Measurements from ENCODE around the gene IL7R. TPM values are rescaled to one million over a fixed set of nuclear protein-coding genes. Genes with fewer than 3 reads are reported as not detected.
A peak's percentile ranks its signal among the peaks of the same experiment; 100 is the strongest.

The IL7R gene
- total RNA-seq, 2 experiments from 2014 or later, result 136 to 142 TPM

DNA sequence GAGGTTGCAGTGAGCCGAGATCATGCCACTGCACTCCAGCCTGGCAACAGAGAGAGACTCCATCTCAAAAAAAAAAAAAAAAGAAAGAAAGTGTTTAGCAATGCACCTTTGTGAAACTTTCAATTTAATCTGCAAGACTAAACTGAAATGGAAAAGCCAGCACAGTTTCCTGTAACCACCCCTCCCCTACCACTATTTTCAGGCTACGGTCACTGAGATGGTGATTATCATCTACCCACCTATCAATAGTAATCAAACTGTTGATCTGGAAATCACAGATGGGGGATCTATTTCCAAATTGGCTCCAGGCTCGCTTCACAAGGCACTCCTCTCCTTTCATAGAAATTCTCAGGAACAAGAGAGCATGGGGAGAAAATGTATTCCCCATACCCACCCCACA, 30.6 kb upstream of the IL7R start:
- intact Hi-C loops (cut with micrococcal nuclease), result no loop called here
- ChIA-PET CTCF (interaction anchor here (1.0 to 5.7 kb wide), 4 partner anchors 13 to 99 kb away, joined by 3 to 33 read pairs (median 15); no protein-coding TSS in a partner anchor), POLR2A (interaction anchor here (1.0 to 11.9 kb wide), 5 partner anchors 11 to 37 kb away, joined by 3 to 241 read pairs (median 4); partner anchors contain the start of gene IL7R)
- peak overlapping the region; percentile 92 for H3K27ac Mint-ChIP-seq
- ATAC-seq (peak; percentile 22), DNase-seq (no peak)
- TF ChIP-seq, protein P1, sequence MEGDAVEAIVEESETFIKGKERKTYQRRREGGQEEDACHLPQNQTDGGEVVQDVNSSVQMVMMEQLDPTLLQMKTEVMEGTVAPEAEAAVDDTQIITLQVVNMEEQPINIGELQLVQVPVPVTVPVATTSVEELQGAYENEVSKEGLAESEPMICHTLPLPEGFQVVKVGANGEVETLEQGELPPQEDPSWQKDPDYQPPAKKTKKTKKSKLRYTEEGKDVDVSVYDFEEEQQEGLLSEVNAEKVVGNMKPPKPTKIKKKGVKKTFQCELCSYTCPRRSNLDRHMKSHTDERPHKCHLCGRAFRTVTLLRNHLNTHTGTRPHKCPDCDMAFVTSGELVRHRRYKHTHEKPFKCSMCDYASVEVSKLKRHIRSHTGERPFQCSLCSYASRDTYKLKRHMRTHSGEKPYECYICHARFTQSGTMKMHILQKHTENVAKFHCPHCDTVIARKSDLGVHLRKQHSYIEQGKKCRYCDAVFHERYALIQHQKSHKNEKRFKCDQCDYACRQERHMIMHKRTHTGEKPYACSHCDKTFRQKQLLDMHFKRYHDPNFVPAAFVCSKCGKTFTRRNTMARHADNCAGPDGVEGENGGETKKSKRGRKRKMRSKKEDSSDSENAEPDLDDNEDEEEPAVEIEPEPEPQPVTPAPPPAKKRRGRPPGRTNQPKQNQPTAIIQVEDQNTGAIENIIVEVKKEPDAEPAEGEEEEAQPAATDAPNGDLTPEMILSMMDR (IDR thresholded peaks at IDR 0.05), result no peak
- peak overlapping the region; percentile 54 for H3K4me3 Mint-ChIP-seq
- peaks cover 19% of the 10 kb centered on the region for H3K36me3 Mint-ChIP-seq (ENCODE audit: low read depth)
- H3K4me1 Mint-ChIP-seq (ENCODE audit: low read depth), result peaks cover 91% of the 10 kb centered on the region
- H3K9me3 Mint-ChIP-seq, result no peaks in the 10 kb centered on the region
- no peaks in the 10 kb centered on the region for H3K27me3 Mint-ChIP-seq

DNA sequence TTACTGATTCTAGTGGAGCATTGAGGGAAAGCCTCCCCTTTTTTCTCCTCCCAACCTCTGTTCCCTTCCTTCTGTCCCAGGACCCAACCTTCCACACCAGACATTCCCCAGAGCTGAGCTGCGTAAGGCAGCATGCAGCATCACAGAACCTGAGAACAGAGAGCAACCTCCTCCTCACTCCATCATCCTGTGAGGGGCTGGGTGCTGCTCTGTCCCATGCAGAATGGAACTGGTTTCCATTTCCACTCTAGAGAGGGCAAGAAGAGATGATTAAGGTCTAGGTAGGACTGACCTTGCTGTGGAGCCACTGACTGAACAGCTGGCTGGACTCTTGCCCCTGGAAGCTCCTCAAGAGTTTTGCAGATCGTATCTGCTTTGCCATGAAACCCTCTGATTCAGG, 30.1 kb upstream of the IL7R start:
- ChIA-PET POLR2A (interaction anchor here (1.0 to 11.9 kb wide), 4 partner anchors 11 to 32 kb away, joined by 3 to 241 read pairs (median 3); partner anchors contain the start of gene IL7R), CTCF (interaction anchor here (1.0 to 5.6 kb wide), 8 partner anchors 8 to 98 kb away, joined by 3 to 33 read pairs (median 4); no protein-coding TSS in a partner anchor)
- peak overlapping the region; percentile 92 for H3K27ac Mint-ChIP-seq
- TF ChIP-seq, protein P1 (IDR thresholded peaks at IDR 0.05), result no peak
- peak overlapping the region; percentile 54 for H3K4me3 Mint-ChIP-seq
- no peaks in the 10 kb centered on the region for H3K9me3 Mint-ChIP-seq
- peak; percentile 50 for ATAC-seq
- H3K36me3 Mint-ChIP-seq (ENCODE audit: low read depth), result peaks cover 20% of the 10 kb centered on the region
- H3K4me1 Mint-ChIP-seq (ENCODE audit: low read depth), result peaks cover 93% of the 10 kb centered on the region
- DNase-seq, result no peak
- no peaks in the 10 kb centered on the region for H3K27me3 Mint-ChIP-seq
- intact Hi-C loops (cut with micrococcal nuclease), result no loop called here

DNA sequence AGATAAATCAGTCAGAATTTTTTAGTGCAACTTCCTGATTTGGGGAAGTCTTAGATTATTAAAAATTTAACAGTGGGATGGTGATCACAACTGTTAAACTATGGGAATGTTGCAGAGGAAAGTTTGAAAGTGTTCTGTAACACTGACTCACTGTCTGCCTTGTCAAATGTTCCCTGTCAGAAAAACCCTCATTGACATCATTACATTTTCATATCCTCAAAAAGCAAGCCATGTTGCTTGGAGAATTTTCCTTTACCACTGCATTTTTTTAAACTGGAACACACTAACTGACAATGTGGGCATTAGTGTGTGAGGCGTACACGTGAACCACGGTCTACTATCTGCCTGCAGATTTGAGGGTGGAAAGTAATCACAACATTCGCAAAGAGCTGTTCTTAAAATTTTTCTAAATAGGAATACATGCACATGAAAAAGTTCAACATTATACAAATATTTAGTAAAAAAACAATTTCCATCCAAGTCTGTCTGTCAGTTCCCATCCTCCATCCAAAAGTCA, 28.6 kb upstream of the IL7R start:
- intact Hi-C loops (cut with micrococcal nuclease), result no loop called here
- Mint-ChIP-seq H3K27me3 (no peaks in the 10 kb centered on the region), H3K4me3 (no peak overlapping the region)

DNA sequence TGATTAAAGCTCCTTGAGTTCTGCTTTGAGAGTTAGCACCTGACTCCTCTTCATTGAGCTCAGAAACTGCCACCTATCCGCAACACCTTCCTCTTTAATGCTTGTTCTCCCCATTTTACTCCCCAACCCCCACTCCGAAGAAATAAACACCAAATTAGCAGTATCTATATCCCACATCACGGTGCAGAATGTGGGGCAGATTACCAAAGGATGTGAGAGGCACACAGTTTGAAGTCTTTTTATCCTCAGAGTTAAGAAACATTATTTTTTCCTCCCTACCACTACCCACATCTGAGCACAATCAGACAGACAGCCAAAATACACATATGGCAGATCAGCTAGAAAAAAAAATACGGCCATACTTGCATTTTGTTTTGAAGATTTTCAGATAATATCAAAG, 26.1 kb upstream of the IL7R start:
- POLR2A ChIA-PET, result interaction anchor here (0.9 to 4.2 kb wide), 10 partner anchors 8 to 95 kb away, joined by 3 to 38 read pairs (median 6); partner anchors contain the start of gene IL7R

More for the DNA sequence above, 28.6 kb upstream of the IL7R start:
- Mint-ChIP-seq H3K27ac (peak overlapping the region; percentile 92), H3K36me3 (ENCODE audit: low read depth) (peaks cover 22% of the 10 kb centered on the region), H3K9me3 (no peaks in the 10 kb centered on the region), H3K4me1 (ENCODE audit: low read depth) (peaks cover 91% of the 10 kb centered on the region)
- DNase-seq (no peak), ATAC-seq (no peak)
- ChIA-PET CTCF (interaction anchor here (1.3 to 5.6 kb wide), 4 partner anchors 7 to 49 kb away, joined by 4 to 33 read pairs (median 6); no protein-coding TSS in a partner anchor), POLR2A (interaction anchor here (0.6 to 4.2 kb wide), 8 partner anchors 15 to 74 kb away, joined by 3 to 38 read pairs (median 4); partner anchors contain the start of gene IL7R)
- TF ChIP-seq, protein P1 (IDR thresholded peaks at IDR 0.05), result no peak

More for the DNA sequence above, 26.1 kb upstream of the IL7R start:
- TF ChIP-seq, protein P1 (IDR thresholded peaks at IDR 0.05), result no peak
- ATAC-seq, result peak; percentile 8
- Mint-ChIP-seq H3K27ac (peak overlapping the region; percentile 91), H3K9me3 (peaks cover 4% of the 10 kb centered on the region), H3K4me3 (peak overlapping the region; percentile 19), H3K36me3 (ENCODE audit: low read depth) (peaks cover 14% of the 10 kb centered on the region), H3K27me3 (no peaks in the 10 kb centered on the region), H3K4me1 (ENCODE audit: low read depth) (peaks cover 88% of the 10 kb centered on the region)
- intact Hi-C loops (cut with micrococcal nuclease), result no loop called here
- CTCF ChIA-PET, result interaction anchor here (0.9 to 5.6 kb wide), 10 partner anchors 8 to 90 kb away, joined by 3 to 33 read pairs (median 5); no protein-coding TSS in a partner anchor
- DNase-seq, result no peak
